Hematopoietic multipotent progenitor cell treated with erythropoietin and hydrocortisone succinate and interleukin-3 and kit ligand, for 4 days (in vitro differentiated cells): Measurements from ENCODE around the gene ZNF394.

Experiments
- DNase-seq: peaks from one replicate; pipeline ENCODE4 v3.0.0-alpha.2; 2015

The ZNF394 gene

DNA sequence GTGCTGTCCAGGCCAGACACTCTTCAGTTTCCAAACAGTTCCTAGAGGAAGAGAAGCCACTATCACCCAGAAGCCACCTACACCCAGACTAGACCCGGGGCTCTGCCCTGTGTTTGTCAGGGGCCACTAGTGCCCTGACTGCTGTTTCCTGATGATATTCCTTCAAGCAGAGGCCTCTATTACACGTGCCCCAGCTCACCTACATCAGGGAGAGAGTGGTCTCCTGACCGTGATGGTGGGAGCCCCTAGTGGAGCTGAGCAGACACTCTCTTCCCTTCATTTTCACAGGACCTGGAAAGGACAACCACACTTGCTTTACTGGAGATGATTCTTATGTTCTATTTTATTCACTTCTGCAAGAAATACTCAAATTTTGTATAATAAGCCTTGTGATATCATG is 9.2 kb downstream of the ZNF394 start:
- no peak for DNase-seq

DNA sequence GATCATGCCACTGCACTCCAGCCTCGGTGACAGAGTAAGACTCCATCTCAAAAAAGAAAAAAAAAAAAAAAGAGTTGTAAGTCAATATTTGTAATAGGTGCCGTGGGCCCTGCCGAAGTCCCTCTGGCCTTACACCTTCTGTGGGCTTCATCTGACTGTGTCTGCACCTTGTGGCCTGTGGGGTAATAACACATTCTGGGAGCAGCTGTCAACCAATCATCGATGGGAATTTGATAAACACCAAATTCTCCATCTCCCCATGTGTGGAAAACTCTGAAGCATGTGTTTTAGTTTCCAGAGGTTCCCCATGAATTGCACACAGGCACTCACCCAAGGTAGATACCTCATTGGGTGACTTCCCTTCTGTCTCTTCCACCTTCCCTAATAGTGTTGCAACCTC is 10.8 kb downstream of the ZNF394 start:
- peak; percentile 47 for DNase-seq

DNA sequence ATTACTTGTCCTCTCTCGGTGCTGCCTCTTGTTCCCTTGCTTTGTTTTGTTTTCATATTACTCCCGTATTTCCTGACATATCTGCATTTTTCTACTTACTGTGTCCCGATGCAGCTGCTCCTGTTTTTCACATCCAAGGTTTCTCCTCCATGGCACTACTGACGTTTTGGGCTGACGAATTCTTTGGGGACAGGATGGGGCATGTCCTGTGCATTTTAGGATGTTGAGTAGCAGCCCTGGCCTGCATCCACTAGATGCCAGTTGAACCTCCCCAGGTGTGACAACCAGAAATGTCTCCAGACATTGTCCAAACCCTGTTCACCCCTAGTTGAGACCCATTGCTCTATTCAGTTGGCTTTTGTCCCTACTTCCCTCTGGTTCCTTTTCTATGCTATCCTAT is 15.0 kb downstream of the ZNF394 start:
- no peak for DNase-seq

DNA sequence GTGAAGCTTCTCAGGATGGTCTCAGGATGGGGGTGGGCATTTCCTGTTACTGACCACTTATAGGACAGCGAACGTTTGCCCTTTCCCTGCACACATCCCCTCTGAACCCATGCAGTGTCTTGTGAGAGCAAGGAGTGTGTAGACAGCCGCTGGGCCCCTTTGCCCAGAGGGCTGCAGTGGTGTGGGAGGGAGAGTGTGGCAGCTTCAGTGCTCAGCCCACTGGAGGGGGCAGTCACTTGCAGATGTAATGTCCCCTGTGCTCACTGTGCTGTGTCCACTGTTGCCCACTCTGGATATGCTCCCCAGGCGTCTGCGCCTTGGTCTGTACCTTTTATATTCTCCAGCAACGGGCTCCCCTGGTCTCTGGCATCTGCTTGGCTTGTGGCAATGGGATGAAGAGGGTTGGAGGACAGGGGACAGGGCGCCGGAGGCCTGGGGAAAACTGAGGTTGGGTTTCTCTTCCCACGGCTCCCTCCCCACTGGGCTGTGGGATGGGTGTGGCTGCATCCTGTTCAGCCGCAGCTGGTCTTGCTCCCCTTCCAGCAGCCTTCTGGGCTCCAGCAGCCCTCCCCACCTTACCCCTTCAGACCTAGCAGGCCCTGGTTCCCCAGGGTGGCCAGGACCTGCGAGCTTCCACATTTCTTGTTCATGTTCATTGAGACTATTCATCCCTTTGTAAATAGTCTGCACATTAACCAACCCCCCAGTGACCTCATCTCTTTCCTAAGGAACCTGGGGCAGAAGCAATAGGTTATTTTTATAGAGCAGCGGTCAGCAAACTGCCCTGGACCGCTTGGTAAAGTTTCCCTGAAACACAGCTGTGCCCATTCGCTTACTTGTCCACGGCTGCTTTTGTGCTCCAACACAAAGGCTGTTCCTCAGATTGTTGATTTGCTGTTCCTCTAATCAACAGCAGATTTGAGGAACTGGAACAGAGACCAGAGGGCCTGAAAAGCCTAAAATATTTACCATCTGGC is 21.3 kb downstream of the ZNF394 start:
- peak; percentile 57 for DNase-seq

DNA sequence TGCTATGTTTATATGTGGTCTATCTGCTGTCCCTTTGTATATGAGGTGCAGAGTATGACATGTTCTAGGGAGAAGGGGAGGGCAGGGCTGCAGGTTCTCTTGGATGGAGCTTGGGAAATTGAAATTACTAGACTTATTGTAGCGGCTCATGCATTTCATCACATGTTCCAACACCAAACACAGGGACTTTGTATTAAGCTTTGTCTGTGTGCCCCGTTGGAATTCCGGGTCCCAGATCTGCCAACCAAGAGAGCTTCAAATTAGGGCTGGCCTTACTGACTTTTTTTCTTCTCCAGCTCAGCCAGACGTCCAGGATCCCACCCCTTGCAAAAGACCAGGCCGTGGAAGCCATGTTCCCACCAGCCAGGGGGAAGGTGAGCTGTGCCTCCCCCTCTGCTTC is 24.0 kb downstream of the ZNF394 start:
- no peak for DNase-seq

DNA sequence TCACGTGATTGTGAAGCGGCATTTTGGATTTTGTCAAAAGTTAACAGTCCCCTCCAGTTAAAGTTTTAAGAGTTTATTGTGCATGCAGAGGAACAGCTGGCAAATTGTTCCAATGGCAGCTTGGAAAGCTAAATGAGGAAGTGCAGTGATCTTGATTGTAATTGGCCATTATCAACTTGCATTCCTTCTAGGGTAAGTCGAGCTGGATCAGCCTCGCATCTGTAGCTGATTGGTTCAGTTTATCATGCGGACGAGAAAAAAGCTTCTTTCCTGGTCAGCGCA is 26.8 kb downstream of the ZNF394 start:
- DNase-seq: peak; percentile 93

DNA sequence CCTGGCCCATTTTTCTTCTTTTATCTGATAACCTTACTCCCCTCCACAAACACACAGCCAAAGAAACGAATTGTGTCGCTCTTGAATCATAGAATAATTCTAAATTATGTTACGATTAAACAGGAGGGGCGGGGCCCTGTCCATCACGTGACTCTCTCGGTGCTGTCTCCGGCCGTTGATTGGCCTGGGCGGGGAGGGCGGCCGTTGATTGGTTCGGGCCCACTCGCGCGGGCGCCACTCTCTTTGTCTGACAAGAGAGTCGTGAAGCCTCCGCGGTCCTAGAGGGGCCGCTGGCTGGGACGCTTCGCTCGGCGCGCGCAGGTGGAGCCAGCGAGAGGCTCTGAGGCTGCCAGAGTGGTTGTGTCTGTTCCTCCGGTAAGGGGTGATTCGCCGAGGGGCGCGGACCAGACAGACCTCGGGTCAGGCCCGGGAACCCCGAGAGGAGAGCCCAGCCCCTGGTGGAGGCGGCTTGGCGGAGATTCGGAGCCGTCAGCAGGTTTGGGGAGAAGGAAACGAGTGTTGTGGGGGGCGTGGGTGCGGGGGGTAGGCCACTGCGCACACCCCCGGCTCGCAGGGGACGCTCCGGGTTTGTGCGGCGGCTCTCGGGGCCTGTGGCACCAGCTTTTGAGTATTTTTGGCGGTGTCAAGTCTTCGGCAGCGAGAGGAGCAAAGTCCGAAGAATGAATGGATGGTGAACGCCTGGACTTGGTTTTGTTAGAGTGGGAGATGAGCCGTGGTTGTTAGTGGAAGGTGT is 27.3 kb downstream of the ZNF394 start, which contains the start of gene ZNF789:
Gene ZNF789 (plus strand): TSS at position 330 of the 754 bp plus-strand sequence. CDS start 3,567 bp downstream, outside the sequence.
- DNase-seq: peak; percentile 99

DNA sequence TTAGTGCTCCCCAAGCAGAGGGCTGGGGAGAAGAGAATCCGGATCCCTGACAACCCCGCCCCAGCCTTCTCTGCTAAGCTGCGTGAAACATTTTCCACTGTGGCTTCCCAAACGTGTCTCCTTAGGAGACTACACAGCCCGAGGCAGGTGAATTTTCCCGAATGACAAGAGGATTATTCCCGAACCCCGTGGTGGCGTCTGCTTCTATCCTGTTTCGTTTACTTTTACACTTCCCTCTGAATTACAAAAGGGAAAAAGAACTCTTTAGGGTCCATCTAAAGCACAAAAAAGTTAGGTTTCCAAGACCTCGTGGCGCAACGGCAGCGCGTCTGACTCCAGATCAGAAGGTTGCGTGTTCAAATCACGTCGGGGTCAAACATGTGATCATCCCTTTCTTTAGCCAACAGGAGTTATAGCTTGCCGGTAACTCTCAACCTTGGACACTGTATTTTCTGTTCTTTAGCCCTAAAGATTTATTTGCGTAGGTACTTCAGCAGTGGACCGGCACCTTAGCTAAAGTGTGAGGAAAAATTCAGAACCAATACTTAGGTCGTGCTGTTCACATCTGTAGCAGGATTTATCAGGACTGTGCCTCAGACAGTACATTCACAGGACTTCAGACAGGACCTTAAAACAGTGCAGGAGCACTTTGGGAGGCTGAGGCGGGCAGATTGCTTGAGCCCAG is 30.6 kb downstream of the ZNF394 start:
- DNase-seq: no peak

DNA sequence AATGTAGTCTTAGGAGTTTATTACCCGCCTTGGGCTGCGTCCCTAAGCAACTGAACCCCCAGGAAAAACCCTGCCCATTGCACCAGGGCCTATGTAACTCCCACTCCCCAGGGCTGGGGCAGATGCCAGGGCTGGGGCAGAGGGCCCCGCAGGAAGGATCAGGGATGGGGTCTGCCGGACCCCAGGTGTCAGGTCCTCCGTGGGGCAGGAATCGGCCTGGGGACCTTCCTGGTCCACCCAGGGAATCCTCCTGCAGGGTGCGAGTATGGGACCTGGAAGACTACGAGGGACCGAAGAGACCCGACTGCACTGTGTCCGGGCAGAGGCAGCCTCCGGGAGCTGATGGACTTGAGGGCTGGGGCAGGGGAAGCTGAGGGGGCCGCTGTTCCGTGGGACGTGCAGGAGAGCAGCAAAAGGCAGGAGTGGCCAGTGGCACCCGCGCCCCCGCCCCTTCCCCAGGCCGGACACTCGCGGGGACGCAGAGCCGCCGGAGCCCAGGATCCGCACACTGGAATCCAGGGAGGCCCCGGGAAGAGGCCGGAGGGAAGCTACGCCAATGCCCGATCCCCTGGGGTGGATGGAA is 31.7 kb downstream of the ZNF394 start:
- DNase-seq: no peak

DNA sequence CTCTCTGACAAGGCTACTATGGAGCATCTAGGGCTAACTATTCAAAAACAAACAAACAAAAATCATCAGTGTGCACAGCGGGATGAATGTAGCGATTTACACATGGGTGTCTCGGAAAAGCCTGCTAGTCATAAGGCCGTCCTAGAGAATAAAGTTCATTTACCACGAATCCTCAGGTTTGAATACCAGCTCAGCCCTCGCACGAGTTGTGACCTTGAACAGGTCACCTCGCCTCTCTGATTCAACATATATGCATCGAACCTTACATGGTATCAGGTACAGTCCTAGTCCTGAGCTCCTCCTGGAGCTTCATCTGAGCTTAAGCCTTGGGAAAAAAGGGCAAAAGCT is 34.7 kb downstream of the ZNF394 start:
- peak; percentile 20 for DNase-seq

DNA sequence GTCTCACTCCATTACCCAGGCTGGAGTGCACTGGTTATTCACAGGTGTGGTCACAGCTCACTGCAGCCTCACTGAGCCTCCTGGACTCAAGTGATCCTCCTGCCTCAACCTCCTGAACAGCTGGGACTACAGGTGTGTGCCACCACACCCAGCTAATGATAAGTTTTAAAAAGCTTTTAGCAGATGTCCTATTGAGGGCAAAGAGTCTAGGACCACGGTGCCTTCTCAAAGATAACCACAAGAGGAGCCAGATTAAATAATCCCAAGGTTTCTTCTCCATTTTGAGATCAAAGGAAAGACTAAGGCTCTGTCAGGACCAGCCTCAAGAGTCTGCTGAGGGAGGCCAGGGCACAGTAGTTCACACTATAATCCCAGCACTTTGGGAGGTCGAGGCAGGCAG is 38.9 kb downstream of the ZNF394 start:
- peak; percentile 49 for DNase-seq

DNA sequence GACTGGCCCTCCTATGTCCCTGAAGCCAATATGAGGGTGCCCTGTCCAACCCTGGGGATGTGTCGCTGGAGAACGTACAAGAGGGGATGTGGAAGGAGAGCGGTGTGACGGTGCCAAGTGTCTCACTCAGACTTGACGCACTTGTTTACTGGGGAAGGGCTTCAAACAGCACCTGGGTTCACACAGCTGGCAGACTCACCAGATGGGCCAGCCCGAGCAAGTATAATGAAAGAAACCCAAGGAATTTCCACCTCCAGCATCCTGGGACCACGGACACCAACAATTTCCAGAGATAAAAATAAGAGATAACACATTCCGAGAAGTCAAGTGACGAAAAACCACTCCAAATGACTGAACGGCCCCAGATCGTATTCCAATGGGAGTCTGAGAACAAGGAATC is 39.4 kb downstream of the ZNF394 start:
- no peak for DNase-seq

DNA sequence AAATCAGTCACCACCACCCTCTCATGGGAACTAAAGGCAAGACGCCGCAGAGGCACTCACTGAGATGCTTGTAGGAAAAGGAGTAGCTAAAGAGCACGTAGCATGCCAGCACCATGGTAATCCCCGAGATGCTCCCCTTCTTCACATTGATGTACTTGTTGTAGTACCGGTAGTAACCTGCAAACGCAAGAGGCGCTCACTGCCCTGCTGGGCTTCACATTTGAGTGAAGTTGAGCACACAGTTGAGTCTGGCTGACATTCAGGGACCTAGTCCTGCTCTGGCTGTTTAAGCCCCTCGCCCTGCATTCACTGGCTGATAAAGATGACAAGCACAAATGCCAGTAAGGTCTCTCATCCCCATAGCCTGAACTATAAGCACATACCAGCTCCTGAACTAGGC is 41.0 kb downstream of the ZNF394 start:
- DNase-seq: peak; percentile 75

DNA sequence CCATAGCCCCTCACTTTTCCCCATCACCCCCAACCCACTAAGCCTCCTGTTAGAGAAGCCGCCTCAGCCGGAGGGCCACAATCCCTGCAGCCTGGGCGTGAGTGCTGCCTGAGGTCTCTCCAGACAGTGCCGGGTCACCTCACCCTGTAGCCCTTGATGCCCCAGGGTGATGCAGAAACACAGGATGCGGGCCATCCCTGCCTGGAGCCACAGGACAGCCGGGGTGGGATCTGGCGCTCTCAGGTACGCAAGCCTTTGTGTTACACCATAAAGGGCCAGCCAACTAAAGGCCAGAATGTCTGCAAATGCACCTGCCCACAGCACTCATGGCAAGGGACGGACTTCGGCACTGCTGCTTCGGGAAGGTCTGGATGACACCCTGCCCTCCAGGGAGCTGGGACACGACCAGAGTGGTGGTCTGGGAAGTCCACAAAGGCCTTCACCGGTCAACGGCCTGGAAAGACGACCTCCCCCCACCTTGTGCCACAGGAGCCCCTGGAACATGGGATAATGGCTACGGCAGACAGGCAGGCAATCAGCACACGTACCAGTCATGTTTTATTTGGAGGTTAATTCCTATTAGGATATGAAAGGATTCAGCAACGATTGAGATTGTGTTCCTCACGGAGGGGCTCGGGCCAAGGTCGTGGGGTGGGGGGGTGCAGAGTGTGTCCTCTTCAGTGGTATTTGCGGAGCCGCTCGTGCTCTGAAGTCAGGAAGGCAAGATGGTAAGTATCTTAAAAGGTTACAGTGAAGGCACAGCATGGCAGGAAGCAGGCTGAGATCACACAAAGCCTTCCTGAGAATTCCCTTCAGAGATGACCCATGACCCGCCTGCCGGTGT is 42.2 kb downstream of the ZNF394 start:
- no peak for DNase-seq

DNA sequence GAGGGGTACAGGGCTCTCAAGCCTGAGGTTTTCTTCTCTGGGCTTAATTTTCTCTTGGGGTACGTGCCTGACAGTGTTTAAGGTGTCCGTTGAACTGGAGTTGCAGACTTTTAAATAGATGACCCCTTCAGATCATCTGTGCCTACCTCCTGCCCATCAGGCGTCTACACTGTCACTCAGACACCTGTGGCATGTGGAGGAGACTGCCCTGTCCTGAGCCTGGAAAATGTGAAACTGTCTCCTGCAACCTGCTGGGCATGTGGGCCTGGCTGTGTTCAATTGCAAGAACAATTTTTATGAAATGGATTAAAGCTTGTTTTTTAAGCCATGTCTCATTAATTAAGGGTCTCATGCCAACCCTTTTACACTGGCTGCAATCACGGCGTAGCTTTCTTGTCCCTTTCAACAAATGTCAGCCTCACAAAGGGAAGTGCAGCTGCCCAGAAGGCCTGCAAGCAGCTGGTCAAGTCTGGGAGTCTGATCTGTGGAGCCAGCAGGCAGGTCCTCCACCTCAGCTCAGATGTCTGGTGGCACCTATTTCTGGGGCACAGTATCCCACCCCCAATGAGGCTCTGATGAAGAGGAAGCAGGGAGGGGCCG is 42.9 kb downstream of the ZNF394 start:
- DNase-seq: no peak

DNA sequence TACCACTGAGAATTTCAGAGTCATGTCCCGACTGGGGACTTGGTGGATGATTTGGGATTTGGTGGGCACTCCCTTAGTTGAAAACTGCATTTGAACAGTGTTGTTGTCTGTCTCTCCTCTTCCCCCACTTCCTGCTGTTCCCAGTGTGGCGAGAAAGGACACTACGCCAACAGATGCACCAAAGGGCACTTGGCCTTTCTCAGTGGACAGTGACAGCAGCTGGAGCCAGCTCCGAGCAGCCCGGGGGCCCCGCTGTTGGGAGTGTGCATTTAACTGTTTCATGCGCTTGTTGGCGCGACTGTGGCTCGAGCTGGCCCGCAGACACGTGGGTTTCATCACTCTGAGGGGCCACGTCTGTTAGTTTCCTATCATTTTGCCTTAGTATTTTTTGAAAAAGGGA is 43.8 kb downstream of the ZNF394 start:
- no peak for DNase-seq

DNA sequence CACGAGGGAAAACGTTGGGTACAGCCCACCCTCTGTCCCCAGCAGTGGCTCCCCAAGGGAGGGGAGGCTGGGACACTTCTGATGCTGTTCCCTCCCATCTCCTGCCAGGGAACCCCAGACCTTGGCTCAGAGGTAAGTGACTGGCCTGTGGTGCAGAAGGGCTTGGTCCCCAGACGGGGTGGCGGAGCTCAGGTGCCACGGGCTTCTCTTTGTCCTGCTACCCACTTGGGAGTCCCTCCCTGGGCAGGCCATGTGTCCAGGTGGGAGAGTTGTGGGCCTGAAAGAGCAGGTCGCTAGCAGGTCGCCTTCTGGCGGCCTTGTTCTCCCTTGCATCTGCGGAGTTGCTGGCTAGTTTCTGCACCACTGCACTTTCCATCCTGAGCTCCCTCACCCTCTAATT is 44.2 kb downstream of the ZNF394 start:
- DNase-seq: no peak

DNA sequence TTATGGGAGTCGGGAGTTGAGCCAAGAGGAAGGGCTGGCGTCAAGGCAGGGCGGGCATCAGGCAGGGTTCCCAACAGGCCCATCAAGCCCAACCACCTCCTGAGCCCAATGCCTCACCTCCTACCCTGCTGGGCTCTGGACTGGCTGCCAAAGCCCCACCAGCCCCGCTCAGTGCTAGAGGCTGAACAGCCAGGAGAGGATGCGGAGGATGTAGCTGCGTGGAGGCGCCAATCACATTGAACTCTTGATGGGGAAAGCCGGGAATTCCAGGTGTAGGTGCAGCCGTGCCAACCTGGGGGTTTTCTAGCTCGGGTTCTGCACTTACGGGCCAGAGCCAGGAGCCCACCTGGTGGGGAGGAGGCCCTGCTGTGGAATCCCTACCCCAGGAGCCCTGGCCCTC is 47.0 kb downstream of the ZNF394 start:
- no peak for DNase-seq

DNA sequence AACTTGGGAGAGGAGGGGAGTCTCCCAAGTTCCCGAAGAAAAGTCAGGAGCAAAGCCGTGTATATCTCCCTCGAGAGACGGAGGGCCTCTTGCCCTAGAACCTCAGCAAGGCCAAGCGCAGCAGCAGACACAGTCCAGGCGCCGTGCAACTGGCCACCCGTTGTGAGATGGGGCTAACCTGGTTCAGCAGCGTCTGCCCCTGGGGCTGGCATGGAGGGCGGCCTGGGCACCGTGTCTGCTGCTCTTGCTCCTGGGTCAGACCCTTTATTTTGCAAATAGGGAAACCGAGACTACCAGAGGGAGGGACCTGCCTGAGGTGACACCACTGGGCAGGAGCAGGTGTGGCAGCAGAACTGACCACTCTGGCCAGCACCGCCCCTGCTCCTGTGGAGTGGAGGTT is 47.5 kb downstream of the ZNF394 start:
- DNase-seq: no peak

DNA sequence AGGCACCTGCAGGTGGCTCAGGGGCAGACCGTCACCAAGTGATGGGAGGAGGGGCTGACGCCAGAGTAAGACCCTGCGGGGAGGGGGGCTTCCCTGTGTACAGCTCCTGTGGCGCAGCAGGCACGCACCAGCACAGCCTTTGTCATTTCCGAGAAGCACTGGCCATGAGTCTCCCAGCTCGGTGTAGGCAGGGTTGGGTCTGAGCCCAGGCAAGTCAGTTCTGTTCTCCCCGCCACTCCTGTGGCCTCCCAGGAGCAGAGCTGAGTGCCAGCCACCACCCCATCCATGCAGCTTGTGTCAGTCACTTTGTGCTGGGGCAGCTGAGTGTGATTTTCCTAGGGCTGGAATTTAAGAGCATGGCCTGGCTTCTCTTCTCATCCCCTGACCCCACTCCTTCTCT is 48.1 kb downstream of the ZNF394 start:
- DNase-seq: no peak

DNA sequence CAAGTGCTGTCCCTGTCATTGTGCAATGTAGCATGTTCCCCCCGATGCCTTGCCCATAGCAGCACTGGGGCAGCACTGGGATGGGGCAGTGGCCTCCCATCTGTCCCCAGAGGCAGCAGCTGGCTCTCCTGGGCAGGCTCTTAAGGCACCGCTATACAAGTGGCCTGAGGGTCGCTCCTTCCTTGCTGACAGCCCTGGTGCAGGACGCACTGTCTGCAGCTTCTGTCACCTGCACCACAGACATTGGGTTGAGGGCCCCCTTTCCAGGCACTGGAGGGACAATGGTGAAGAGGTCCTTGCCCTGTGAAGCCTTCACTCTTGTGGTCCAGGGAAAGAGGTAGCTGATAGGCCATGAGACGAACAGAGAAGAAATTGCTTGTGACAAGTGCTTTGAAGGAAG is 50.8 kb downstream of the ZNF394 start:
- no peak for DNase-seq

DNA sequence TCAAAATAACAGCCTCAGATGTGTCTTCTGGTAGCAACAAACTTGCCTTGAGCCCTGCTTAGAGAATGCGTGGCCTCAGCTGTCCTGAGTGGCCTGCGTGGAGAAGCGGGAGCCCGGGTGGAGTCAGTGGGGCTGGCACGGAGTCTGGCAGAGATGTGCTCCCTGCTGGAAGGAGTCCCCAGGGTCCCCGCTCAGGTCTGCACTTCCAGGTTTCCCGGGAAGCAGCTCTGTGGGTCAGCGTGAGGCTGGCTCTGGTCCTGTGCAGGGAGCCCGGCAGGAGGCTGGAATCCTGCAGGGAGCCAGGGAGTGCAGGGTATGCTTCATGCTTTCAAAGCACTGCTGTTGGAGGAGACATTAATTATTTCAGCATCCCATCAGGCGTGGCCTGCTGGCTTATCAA is 51.2 kb downstream of the ZNF394 start:
- DNase-seq: no peak
